NCI-H1436 (cell line): ENCODE results near the gene LIPK.
A peak's percentile ranks its signal among the peaks of the same experiment; 100 is the strongest.

ENCODE experiments used
- DNase-seq: peaks from one replicate; lab custom pipeline; 2025; lab: John Stamatoyannopoulos, UW

The LIPK gene

GRCh38 chr10:88786032-88786770 lies 80.2 kb downstream of the LIPK start:
- DNase-seq = no peak

GRCh38 chr10:88787463-88787862 lies 81.4 kb downstream of the LIPK start:
- DNase-seq = no peak

GRCh38 chr10:88788924-88789323 lies 82.9 kb downstream of the LIPK start:
- no peak for DNase-seq

- DNase-seq = peak; percentile 1
Observed at GRCh38 chr10:88791924-88792323, 85.9 kb downstream of the LIPK start.

GRCh38 chr10:88792661-88793060 lies 86.6 kb downstream of the LIPK start:
- no peak for DNase-seq

- DNase-seq = no peak
Observed at GRCh38 chr10:88793712-88794299, 87.8 kb downstream of the LIPK start.

GRCh38 chr10:88794731-88795130 lies 88.7 kb downstream of the LIPK start:
- DNase-seq = no peak

GRCh38 chr10:88800152-88801125 lies 94.4 kb downstream of the LIPK start:
- no peak for DNase-seq
